Esophagus (tissue), 2 donors: ENCODE measurements around the gene TOP3B. TPM values are rescaled to one million over a fixed set of nuclear protein-coding genes. Genes with fewer than 3 reads are reported as not detected.

Source experiments
- H3K27ac ChIP-seq, 2 donors: one replicate each; pipeline ENCODE4 v1.5.1; 2013; ENCODE audit warnings: low read depth in 2 of 2, mild to moderate bottlenecking in 2 of 2, inconsistent platforms in 1 of 2, low read length in 1 of 2, moderate library complexity in 1 of 2
- H3K27me3 ChIP-seq, 2 donors: one replicate each; pipeline ENCODE4 v1.6.1; 2013; ENCODE audit warnings: low read length in 2 of 2, control low read depth in 1 of 2, mild to moderate bottlenecking in 1 of 2; ENCODE audit not compliant: insufficient read depth in 2 of 2, control insufficient read depth in 1 of 2
- H3K36me3 ChIP-seq, 2 donors: one replicate each; pipeline ENCODE4 v1.6.1; 2013; ENCODE audit warnings: low read length in 1 of 2; ENCODE audit not compliant: control insufficient read depth in 2 of 2, insufficient read depth in 2 of 2
- H3K4me1 ChIP-seq, 2 donors: one replicate each; pipeline ENCODE4 v1.6.1; 2013; ENCODE audit warnings: low read length in 1 of 2; ENCODE audit not compliant: control insufficient read depth in 2 of 2, insufficient read depth in 2 of 2
- H3K4me3 ChIP-seq, 2 donors: one replicate each; pipeline ENCODE4 v1.5.1; 2013; ENCODE audit warnings: low read length in 2 of 2, mild to moderate bottlenecking in 2 of 2, low read depth in 1 of 2, moderate library complexity in 1 of 2
- H3K9me3 ChIP-seq, 2 donors: one replicate each; pipeline ENCODE4 v1.6.1; 2013; ENCODE audit warnings: mild to moderate bottlenecking in 2 of 2, low read depth in 1 of 2, low read length in 1 of 2, moderate library complexity in 1 of 2; ENCODE audit not compliant: control insufficient read depth in 2 of 2, insufficient read depth in 1 of 2
- WGBS, 2 donors: extraction: QIAGEN DNeasy Blood & Tissue Kit; methylation state at CpG; one replicate each; pipeline ENCODE4 v1.1.7; 2013; 5-methylcytosine and 5-hydroxymethylcytosine counted together
- polyA plus RNA-seq, 2 donors: library from polyadenylated mRNA; stranded (reverse); fragments of 200-250 nt; gene quantifications; one replicate each; pipeline ENCODE4 v1.2.3, GENCODE V29; 2013
- donor health status: healthy with polysubstance abuse.
- donor health status: Bipolar disorder and iron deficiency.

The TOP3B gene
- polyA plus RNA-seq, 2 donors: 12.3 to 19.1 TPM

GRCh38 chr22:21933413-21933812, 49.2 kb downstream of the TOP3B start:
- Histone ChIP-seq H3K4me1 (peaks cover 2 to 14% of the 10 kb centered on the region in 2 donors), H3K27ac (no peak overlapping the region), H3K36me3 (peaks cover 16 to 54% of the 10 kb centered on the region in 2 donors), H3K27me3 (no peaks in the 10 kb centered on the region), H3K9me3 (no peaks in the 10 kb centered on the region), H3K4me3 (no peak overlapping the region)
- WGBS, 2 donors: 95% methylated on average over 23 of the region's 23 CpGs

GRCh38 chr22:21932347-21932746, 50.2 kb downstream of the TOP3B start:
- Histone ChIP-seq H3K27me3 (no peaks in the 10 kb centered on the region), H3K36me3 (peaks cover 20 to 59% of the 10 kb centered on the region in 2 donors), H3K4me3 (no peak overlapping the region), H3K4me1 (peaks cover 2 to 10% of the 10 kb centered on the region in 2 donors), H3K9me3 (no peaks in the 10 kb centered on the region), H3K27ac (no peak overlapping the region)
- WGBS, 2 donors: 88 to 94% methylated on average over 3 of the region's 3 CpGs

- Histone ChIP-seq H3K27ac (no peak overlapping the region), H3K27me3 (no peaks in the 10 kb centered on the region), H3K9me3 (no peaks in the 10 kb centered on the region), H3K36me3 (peaks cover 20 to 58% of the 10 kb centered on the region in 2 donors), H3K4me3 (no peak overlapping the region), H3K4me1 (no peaks in the 10 kb centered on the region)
- WGBS, 2 donors: 92 to 96% methylated on average over 10 to 12 of the region's 12 CpGs
These were observed 51.5 kb downstream of the TOP3B start for GRCh38 chr22:21931056-21931455.

- Histone ChIP-seq H3K36me3 (peaks cover 20 to 61% of the 10 kb centered on the region in 2 donors), H3K9me3 (no peaks in the 10 kb centered on the region), H3K27ac (no peak overlapping the region), H3K4me3 (no peak overlapping the region), H3K4me1 (no peaks in the 10 kb centered on the region), H3K27me3 (no peaks in the 10 kb centered on the region)
- 90 to 92% methylated on average over 6 of the region's 6 CpGs for WGBS, 2 donors
These were observed 53.3 kb downstream of the TOP3B start for GRCh38 chr22:21929253-21929652.

GRCh38 chr22:21928048-21928447, 54.5 kb downstream of the TOP3B start:
- H3K27ac ChIP-seq: no peak overlapping the region
- H3K36me3 ChIP-seq: peaks cover 19 to 56% of the 10 kb centered on the region in 2 donors
- H3K27me3 ChIP-seq: no peaks in the 10 kb centered on the region
- no peaks in the 10 kb centered on the region for H3K9me3 ChIP-seq
- no peak overlapping the region for H3K4me3 ChIP-seq
- 81 to 89% methylated on average over 12 of the region's 12 CpGs for WGBS, 2 donors
- no peaks in the 10 kb centered on the region for H3K4me1 ChIP-seq

GRCh38 chr22:21927174-21927823, 55.3 kb downstream of the TOP3B start:
- peaks cover 12 to 53% of the 10 kb centered on the region in 2 donors for H3K36me3 ChIP-seq
- no peak overlapping the region for H3K4me3 ChIP-seq
- H3K4me1 ChIP-seq: no peaks in the 10 kb centered on the region
- no peaks in the 10 kb centered on the region for H3K9me3 ChIP-seq
- no peaks in the 10 kb centered on the region for H3K27me3 ChIP-seq
- no peak overlapping the region for H3K27ac ChIP-seq
- WGBS, 2 donors: 85 to 87% methylated on average over 16 of the region's 16 CpGs

- no peak overlapping the region for H3K27ac ChIP-seq
- no peak overlapping the region for H3K4me3 ChIP-seq
- H3K27me3 ChIP-seq: no peaks in the 10 kb centered on the region
- no peaks in the 10 kb centered on the region for H3K4me1 ChIP-seq
- no peaks in the 10 kb centered on the region for H3K9me3 ChIP-seq
- WGBS, 2 donors: 90 to 91% methylated on average over 4 of the region's 4 CpGs
- H3K36me3 ChIP-seq: peaks cover 9 to 52% of the 10 kb centered on the region in 2 donors
These were observed 55.9 kb downstream of the TOP3B start for GRCh38 chr22:21926728-21927127.

- Histone ChIP-seq H3K36me3 (peaks cover 2 to 33% of the 10 kb centered on the region in 2 donors), H3K4me3 (no peak overlapping the region), H3K27me3 (no peaks in the 10 kb centered on the region), H3K9me3 (no peaks in the 10 kb centered on the region), H3K27ac (no peak overlapping the region), H3K4me1 (no peaks in the 10 kb centered on the region)
- WGBS, 2 donors: 95% methylated on average over 21 of the region's 21 CpGs
These were observed 59.4 kb downstream of the TOP3B start for GRCh38 chr22:21923163-21923561.

GRCh38 chr22:21922370-21923162, 60.0 kb downstream of the TOP3B start:
- Histone ChIP-seq H3K9me3 (no peaks in the 10 kb centered on the region), H3K36me3 (peaks cover 0 to 30% of the 10 kb centered on the region in 2 donors), H3K27me3 (no peaks in the 10 kb centered on the region), H3K4me1 (no peaks in the 10 kb centered on the region), H3K27ac (no peak overlapping the region), H3K4me3 (no peak overlapping the region)
- WGBS, 2 donors: 92 to 93% methylated on average over 20 of the region's 20 CpGs
